Endothelial cell (in vitro differentiated cells): ENCODE measurements around the gene GPC3. TPM values are rescaled to one million over a fixed set of nuclear protein-coding genes. Genes with fewer than 3 reads are reported as not detected.

Source experiments
- DNase-seq: peaks from one replicate; pipeline ENCODE4 v3.0.0; 2021; ENCODE audit warnings: low spot score
- H3K27ac Mint-ChIP-seq: one replicate; pipeline ENCODE4 v1.8.0; 2021; ENCODE audit warnings: mixed read lengths, inconsistent platforms; ENCODE audit not compliant: unreplicated experiment
- H3K27me3 Mint-ChIP-seq: one replicate; pipeline ENCODE4 v1.8.0; 2021; ENCODE audit warnings: mild to moderate bottlenecking, moderate library complexity, mixed read lengths, inconsistent platforms; ENCODE audit not compliant: unreplicated experiment
- H3K36me3 Mint-ChIP-seq: one replicate; pipeline ENCODE4 v1.8.0; 2021; ENCODE audit warnings: mild to moderate bottlenecking, low read depth, mixed read lengths, inconsistent platforms; ENCODE audit not compliant: unreplicated experiment
- H3K4me1 Mint-ChIP-seq: one replicate; pipeline ENCODE4 v1.8.0; 2021; ENCODE audit warnings: mild to moderate bottlenecking, mixed read lengths, inconsistent platforms; ENCODE audit not compliant: unreplicated experiment
- H3K4me3 Mint-ChIP-seq: one replicate; pipeline ENCODE4 v1.8.0; 2021; ENCODE audit warnings: mild to moderate bottlenecking, mixed read lengths, inconsistent platforms; ENCODE audit not compliant: unreplicated experiment
- H3K9me3 Mint-ChIP-seq: one replicate; pipeline ENCODE4 v1.8.0; 2021; ENCODE audit warnings: mixed read lengths, inconsistent platforms; ENCODE audit not compliant: unreplicated experiment
- CTCF ChIP-seq: fragments of 200-600 bp; sonication (generic); IDR thresholded peaks from one replicate; pipeline ENCODE4 v1.5.0; 2021; ENCODE audit warnings: antibody characterized with exemption; ENCODE audit not compliant: unreplicated experiment
- total RNA-seq: library from RNA; stranded (reverse); fragmentation: NEBNext Ultra II Directional; extraction: Animal tissue kit (Norgen Biotek cat#: 25700); gene quantifications from one replicate; pipeline ENCODE4 v1.2.1, GENCODE V29; 2021; ENCODE audit not compliant: unreplicated experiment

The GPC3 gene
- total RNA-seq, 1 donor from 2014 or later, result 4.7 TPM

- no peaks in the 10 kb centered on the region for H3K36me3 Mint-ChIP-seq
- no peaks in the 10 kb centered on the region for H3K27me3 Mint-ChIP-seq
- no peak for DNase-seq
- H3K4me1 Mint-ChIP-seq, result no peaks in the 10 kb centered on the region
- no peak for TF ChIP-seq CTCF
- no peak overlapping the region for H3K4me3 Mint-ChIP-seq
- no peak overlapping the region for H3K27ac Mint-ChIP-seq
- H3K9me3 Mint-ChIP-seq, result no peaks in the 10 kb centered on the region
Measured at GRCh38 chrX:133645977-133646718, 339.2 kb downstream of the GPC3 start.

- no peak overlapping the region for H3K27ac Mint-ChIP-seq
- H3K9me3 Mint-ChIP-seq, result no peaks in the 10 kb centered on the region
- H3K4me1 Mint-ChIP-seq, result peaks cover 5% of the 10 kb centered on the region
Measured at GRCh38 chrX:133645256-133645655, 340.1 kb downstream of the GPC3 start.

GRCh38 chrX:133640161-133641015 is 345.0 kb downstream of the GPC3 start:
- Mint-ChIP-seq H3K36me3 (no peaks in the 10 kb centered on the region), H3K27ac (no peak overlapping the region), H3K4me1 (peaks cover 6% of the 10 kb centered on the region), H3K4me3 (no peak overlapping the region), H3K27me3 (no peaks in the 10 kb centered on the region), H3K9me3 (no peaks in the 10 kb centered on the region)
- no peak for DNase-seq
- TF ChIP-seq CTCF, result no peak

More at GRCh38 chrX:133645256-133645655, 340.1 kb downstream of the GPC3 start:
- TF ChIP-seq CTCF, result no peak
- H3K36me3 Mint-ChIP-seq, result no peaks in the 10 kb centered on the region
- H3K4me3 Mint-ChIP-seq, result no peak overlapping the region
- DNase-seq, result no peak
- no peaks in the 10 kb centered on the region for H3K27me3 Mint-ChIP-seq

GRCh38 chrX:133639726-133640125 is 345.7 kb downstream of the GPC3 start:
- no peak for TF ChIP-seq CTCF
- no peaks in the 10 kb centered on the region for H3K9me3 Mint-ChIP-seq
- H3K4me1 Mint-ChIP-seq, result peaks cover 6% of the 10 kb centered on the region
- no peak for DNase-seq
- H3K27ac Mint-ChIP-seq, result no peak overlapping the region
- no peak overlapping the region for H3K4me3 Mint-ChIP-seq
- no peaks in the 10 kb centered on the region for H3K27me3 Mint-ChIP-seq
- no peaks in the 10 kb centered on the region for H3K36me3 Mint-ChIP-seq

- no peak overlapping the region for H3K27ac Mint-ChIP-seq
- DNase-seq, result no peak
- H3K27me3 Mint-ChIP-seq, result no peaks in the 10 kb centered on the region
- no peak overlapping the region for H3K4me3 Mint-ChIP-seq
- peaks cover 8% of the 10 kb centered on the region for H3K4me1 Mint-ChIP-seq
- no peaks in the 10 kb centered on the region for H3K36me3 Mint-ChIP-seq
- no peaks in the 10 kb centered on the region for H3K9me3 Mint-ChIP-seq
- no peak for TF ChIP-seq CTCF
Measured at GRCh38 chrX:133638285-133638684, 347.1 kb downstream of the GPC3 start.
